ENCODE data around the gene ACSF2.

The ACSF2 gene

GRCh38 chr17:50425682-50426471 is at the start of gene ACSF2:
Gene ACSF2, plus strand, starts transcription at chr17:50426218. Its CDS starts 44 bp downstream, at chr17:50426262.
- DNase-seq (ENCODE audit: low spot score) (peak; percentile 80), ATAC-seq (ENCODE audit: low read depth) (peak; percentile 59)
- H3K4me1 ChIP-seq (ENCODE audit: insufficient read depth, poor library complexity, severe bottlenecking) = peaks cover 55% of the 10 kb centered on the region

GRCh38 chr17:50379351-50380132 is 46.5 kb upstream of the ACSF2 start:
- no peak for ATAC-seq (ENCODE audit: low read depth)
- Histone ChIP-seq H3K9me3 (ENCODE audit: severe bottlenecking) (no peaks in the 10 kb centered on the region), H3K36me3 (ENCODE audit: low read depth) (peaks cover 89% of the 10 kb centered on the region)

More at GRCh38 chr17:50425682-50426471, at the start of gene ACSF2:
- TF ChIP-seq CTCF (IDR thresholded peaks at IDR 0.05; ENCODE audit: poor library complexity, severe bottlenecking) = no peak
- Histone ChIP-seq H3K9me3 (ENCODE audit: severe bottlenecking) (no peaks in the 10 kb centered on the region), H3K27me3 (ENCODE audit: insufficient read depth, poor library complexity, severe bottlenecking) (no peaks in the 10 kb centered on the region), H3K4me3 (ENCODE audit: severe bottlenecking) (peak within 1 kb of the TSS; percentile 68), H3K36me3 (ENCODE audit: low read depth) (peaks cover 30% of the 10 kb centered on the region), H3K27ac (ENCODE audit: poor library complexity, severe bottlenecking) (peak within 1 kb of the TSS; percentile 92)

GRCh38 chr17:50380369-50381259 is 45.4 kb upstream of the ACSF2 start:
- Histone ChIP-seq H3K9me3 (ENCODE audit: severe bottlenecking) (no peaks in the 10 kb centered on the region), H3K27ac (ENCODE audit: poor library complexity, severe bottlenecking) (no peak overlapping the region), H3K27me3 (ENCODE audit: insufficient read depth, poor library complexity, severe bottlenecking) (no peaks in the 10 kb centered on the region), H3K36me3 (ENCODE audit: low read depth) (peaks cover 90% of the 10 kb centered on the region), H3K4me3 (ENCODE audit: severe bottlenecking) (no peak overlapping the region), H3K4me1 (ENCODE audit: insufficient read depth, poor library complexity, severe bottlenecking) (no peaks in the 10 kb centered on the region)
- ATAC-seq (ENCODE audit: low read depth) (peak; percentile 25), DNase-seq (ENCODE audit: low spot score) (no peak)
- TF ChIP-seq CTCF (IDR thresholded peaks at IDR 0.05; ENCODE audit: poor library complexity, severe bottlenecking) = peak; percentile 30

More at GRCh38 chr17:50379351-50380132, 46.5 kb upstream of the ACSF2 start:
- Histone ChIP-seq H3K27ac (ENCODE audit: poor library complexity, severe bottlenecking) (no peak overlapping the region), H3K4me3 (ENCODE audit: severe bottlenecking) (no peak overlapping the region), H3K4me1 (ENCODE audit: insufficient read depth, poor library complexity, severe bottlenecking) (no peaks in the 10 kb centered on the region), H3K27me3 (ENCODE audit: insufficient read depth, poor library complexity, severe bottlenecking) (no peaks in the 10 kb centered on the region)
- no peak for DNase-seq (ENCODE audit: low spot score)
- no peak for TF ChIP-seq CTCF (IDR thresholded peaks at IDR 0.05; ENCODE audit: poor library complexity, severe bottlenecking)

GRCh38 chr17:50381260-50381815 is 44.7 kb upstream of the ACSF2 start:
- no peak for TF ChIP-seq CTCF (IDR thresholded peaks at IDR 0.05; ENCODE audit: poor library complexity, severe bottlenecking)
- Histone ChIP-seq H3K36me3 (ENCODE audit: low read depth) (peaks cover 92% of the 10 kb centered on the region), H3K27me3 (ENCODE audit: insufficient read depth, poor library complexity, severe bottlenecking) (no peaks in the 10 kb centered on the region), H3K4me3 (ENCODE audit: severe bottlenecking) (no peak overlapping the region), H3K27ac (ENCODE audit: poor library complexity, severe bottlenecking) (no peak overlapping the region), H3K4me1 (ENCODE audit: insufficient read depth, poor library complexity, severe bottlenecking) (no peaks in the 10 kb centered on the region), H3K9me3 (ENCODE audit: severe bottlenecking) (no peaks in the 10 kb centered on the region)
- ATAC-seq (ENCODE audit: low read depth) = peak; percentile 6; the same call in 1 of the 3 replicates
- DNase-seq (ENCODE audit: low spot score) = no peak

Data from RWPE2 (cell line).